Hepatocyte (in vitro differentiated cells): ENCODE measurements around the gene PTPN1.

Source experiments
- EZH2 ChIP-seq: fragments of 200-600 bp; sonication (generic); IDR thresholded peaks from 2 replicates; pipeline ENCODE4 v1.6.1; 2016; ENCODE audit warnings: antibody characterized with exemption, mild to moderate bottlenecking, borderline replicate concordance
- EZH2phosphoT487 ChIP-seq: fragments of 200-600 bp; sonication (generic); IDR thresholded peaks from one replicate; pipeline ENCODE4 v1.6.1; 2018; ENCODE audit warnings: antibody characterized with exemption, mild to moderate bottlenecking, low read depth, moderate library complexity; ENCODE audit not compliant: unreplicated experiment, severe bottlenecking
- TF ChIP-seq, protein P1 (sequence below): fragments of 200-600 bp; sonication (generic); IDR thresholded peaks from 2 replicates; pipeline ENCODE4 v1.5.1; 2016; ENCODE audit warnings: antibody characterized with exemption, mild to moderate bottlenecking; ENCODE audit not compliant: poor library complexity

DNA sequence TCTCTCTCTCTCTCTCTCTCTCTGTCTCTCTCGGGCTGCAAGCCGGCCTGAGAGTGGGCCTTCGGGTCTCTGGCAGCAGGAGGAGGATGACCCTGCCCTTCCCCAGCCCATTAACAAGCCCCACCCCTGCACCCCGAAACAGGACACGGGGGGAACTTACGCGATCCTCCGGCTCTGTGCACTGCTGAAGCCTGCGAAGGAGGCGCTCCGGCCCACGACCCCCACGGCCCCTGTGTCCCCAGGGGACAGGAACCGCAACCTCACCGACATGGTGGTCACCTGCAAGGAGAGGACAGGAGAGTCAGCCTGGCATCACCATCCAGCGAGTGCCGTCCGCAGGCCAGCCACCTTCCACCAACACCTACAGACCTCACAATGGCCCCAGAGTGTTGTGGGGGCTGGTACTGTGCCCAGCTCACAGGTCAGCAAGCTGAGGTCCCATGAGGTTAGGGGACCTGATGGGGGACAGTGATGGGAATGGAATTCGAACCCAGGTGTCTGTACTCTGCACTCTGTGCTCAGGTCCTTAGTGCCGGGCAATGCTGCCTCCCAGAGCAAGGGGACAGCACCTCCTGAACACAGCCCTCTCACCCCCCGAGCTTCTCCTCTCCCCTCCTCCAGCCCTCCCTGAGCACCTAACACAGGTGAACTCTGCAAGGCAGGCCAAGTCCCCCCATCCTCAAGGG is 120.5 kb downstream of the PTPN1 start:
- TF ChIP-seq, protein P1, sequence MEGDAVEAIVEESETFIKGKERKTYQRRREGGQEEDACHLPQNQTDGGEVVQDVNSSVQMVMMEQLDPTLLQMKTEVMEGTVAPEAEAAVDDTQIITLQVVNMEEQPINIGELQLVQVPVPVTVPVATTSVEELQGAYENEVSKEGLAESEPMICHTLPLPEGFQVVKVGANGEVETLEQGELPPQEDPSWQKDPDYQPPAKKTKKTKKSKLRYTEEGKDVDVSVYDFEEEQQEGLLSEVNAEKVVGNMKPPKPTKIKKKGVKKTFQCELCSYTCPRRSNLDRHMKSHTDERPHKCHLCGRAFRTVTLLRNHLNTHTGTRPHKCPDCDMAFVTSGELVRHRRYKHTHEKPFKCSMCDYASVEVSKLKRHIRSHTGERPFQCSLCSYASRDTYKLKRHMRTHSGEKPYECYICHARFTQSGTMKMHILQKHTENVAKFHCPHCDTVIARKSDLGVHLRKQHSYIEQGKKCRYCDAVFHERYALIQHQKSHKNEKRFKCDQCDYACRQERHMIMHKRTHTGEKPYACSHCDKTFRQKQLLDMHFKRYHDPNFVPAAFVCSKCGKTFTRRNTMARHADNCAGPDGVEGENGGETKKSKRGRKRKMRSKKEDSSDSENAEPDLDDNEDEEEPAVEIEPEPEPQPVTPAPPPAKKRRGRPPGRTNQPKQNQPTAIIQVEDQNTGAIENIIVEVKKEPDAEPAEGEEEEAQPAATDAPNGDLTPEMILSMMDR = no peak
- TF ChIP-seq EZH2 (no peak), EZH2phosphoT487 (no peak)
